SU-DHL-6 (cell line): ENCODE data around the gene GP2.

ENCODE experiments used
- H2AFZ ChIP-seq: fragments of 200-600 bp; sonication (generic); 2 replicates; pipeline ENCODE4 v1.6.1; 2014; ENCODE audit warnings: low read depth, mild to moderate bottlenecking, moderate library complexity, mixed read lengths, antibody characterized with exemption, low read length; ENCODE audit not compliant: severe bottlenecking
- H3F3A ChIP-seq: fragments of 200-600 bp; shearing (Covaris generic); 2 replicates; pipeline ENCODE4 v1.6.0; 2016; ENCODE audit warnings: antibody characterized with exemption, mild to moderate bottlenecking; ENCODE audit not compliant: insufficient read depth
- H3K27ac ChIP-seq: fragments of 200-600 bp; sonication (generic); 2 replicates; pipeline ENCODE4 v1.5.1; 2016; ENCODE audit warnings: low read depth, mild to moderate bottlenecking, low read length, moderate library complexity, mixed read lengths
- H3K27me3 ChIP-seq: fragments of 200-600 bp; sonication (generic), shearing (Covaris generic); 2 replicates; pipeline ENCODE4 v1.6.0; 2014; ENCODE audit warnings: mild to moderate bottlenecking, low read length
- H3K36me3 ChIP-seq: fragments of 200-600 bp; sonication (generic); 2 replicates; pipeline ENCODE4 v1.6.1; 2014; ENCODE audit warnings: mild to moderate bottlenecking, low read length, mixed read lengths
- H3K4me2 ChIP-seq: fragments of 300-600, 200-600 bp; shearing (Covaris generic), sonication (generic); 2 replicates; pipeline ENCODE4 v1.6.0; 2014; ENCODE audit warnings: low read length, low read depth, mild to moderate bottlenecking; ENCODE audit not compliant: poor library complexity, severe bottlenecking
- H3K4me3 ChIP-seq: fragments of 200-600 bp; sonication (generic); 2 replicates; pipeline ENCODE4 v1.5.1; 2014; ENCODE audit warnings: antibody characterized with exemption, low read length, mild to moderate bottlenecking, mixed read lengths; ENCODE audit not compliant: insufficient read depth, poor library complexity, severe bottlenecking
- H3K79me2 ChIP-seq: fragments of 200-600 bp; sonication (generic); 2 replicates; pipeline ENCODE4 v1.6.1; 2014; ENCODE audit warnings: mild to moderate bottlenecking, low read length, moderate library complexity; ENCODE audit not compliant: insufficient read depth
- H3K9ac ChIP-seq: fragments of 200-600 bp; sonication (generic); 2 replicates; pipeline ENCODE4 v1.7.0; 2014; ENCODE audit warnings: mild to moderate bottlenecking, low read length
- H3K9me2 ChIP-seq: fragments of 200-600 bp; sonication (generic); replicated peaks from 2 replicates; pipeline ENCODE4 v1.6.1; 2014; ENCODE audit warnings: low read length; ENCODE audit not compliant: insufficient read depth
- H3K9me3 ChIP-seq: fragments of 200-600 bp; sonication (generic); 2 replicates; pipeline ENCODE4 v1.6.1; 2014; ENCODE audit warnings: low read length, mixed read lengths; ENCODE audit not compliant: insufficient read depth
- H4K20me1 ChIP-seq: fragments of 200-600 bp; sonication (generic); 2 replicates; pipeline ENCODE4 v1.6.1; 2014; ENCODE audit warnings: low read depth, mild to moderate bottlenecking, antibody characterized with exemption, low read length, moderate library complexity, mixed read lengths
- CTCF ChIP-seq: fragments of 200-600 bp; sonication (generic); IDR thresholded peaks from one replicate; pipeline ENCODE4 v1.5.1; 2017; ENCODE audit warnings: antibody characterized with exemption, mild to moderate bottlenecking, low read length, moderate library complexity; ENCODE audit not compliant: insufficient read depth, poor library complexity, severe bottlenecking
- EZH2phosphoT487 ChIP-seq: fragments of 200-600 bp; sonication (generic), shearing (Covaris generic); conservative IDR thresholded peaks from 2 replicates; pipeline ENCODE4 v1.6.1; 2018; ENCODE audit warnings: mild to moderate bottlenecking, antibody characterized with exemption, low read length, moderate library complexity, mixed read lengths

The GP2 gene

GRCh38 chr16:20339744-20340143 lies 12.4 kb upstream of the GP2 start:
- no peaks in the 10 kb centered on the region for H3K79me2 ChIP-seq
- no peaks in the 10 kb centered on the region for H3K36me3 ChIP-seq
- TF ChIP-seq CTCF, result no peak
- TF ChIP-seq EZH2phosphoT487, result no peak
- H3F3A ChIP-seq, result no peaks in the 10 kb centered on the region
- H3K27me3 ChIP-seq, result no peaks in the 10 kb centered on the region
- no peak overlapping the region for H2AFZ ChIP-seq
- no peak overlapping the region for H3K4me2 ChIP-seq
- H3K9me3 ChIP-seq, result no peaks in the 10 kb centered on the region
- H3K27ac ChIP-seq, result no peak overlapping the region
- no peaks in the 10 kb centered on the region for H4K20me1 ChIP-seq
- no peak overlapping the region for H3K9ac ChIP-seq
- H3K4me3 ChIP-seq, result no peak overlapping the region
- H3K9me2 ChIP-seq, result no peaks in the 10 kb centered on the region

- H3K27me3 ChIP-seq, result no peaks in the 10 kb centered on the region
- H3K9me3 ChIP-seq, result no peaks in the 10 kb centered on the region
- no peak overlapping the region for H3K4me2 ChIP-seq
- no peaks in the 10 kb centered on the region for H4K20me1 ChIP-seq
- no peaks in the 10 kb centered on the region for H3K79me2 ChIP-seq
- H3F3A ChIP-seq, result no peaks in the 10 kb centered on the region
- no peaks in the 10 kb centered on the region for H3K36me3 ChIP-seq
- no peak overlapping the region for H3K9ac ChIP-seq
- no peaks in the 10 kb centered on the region for H3K9me2 ChIP-seq
- TF ChIP-seq CTCF (no peak), EZH2phosphoT487 (no peak)
- no peak overlapping the region for H3K4me3 ChIP-seq
- no peak overlapping the region for H2AFZ ChIP-seq
- no peak overlapping the region for H3K27ac ChIP-seq
Observed at GRCh38 chr16:20336955-20337354, 9.6 kb upstream of the GP2 start.

- Histone ChIP-seq H3K36me3 (no peaks in the 10 kb centered on the region), H3K79me2 (no peaks in the 10 kb centered on the region), H3K9me3 (no peaks in the 10 kb centered on the region), H4K20me1 (no peaks in the 10 kb centered on the region), H3K9ac (no peak overlapping the region), H3K4me2 (no peak overlapping the region), H2AFZ (no peak overlapping the region), H3K9me2 (no peaks in the 10 kb centered on the region), H3K27ac (no peak overlapping the region), H3K27me3 (no peaks in the 10 kb centered on the region), H3K4me3 (no peak overlapping the region), H3F3A (no peaks in the 10 kb centered on the region)
- TF ChIP-seq CTCF, result no peak
- no peak for TF ChIP-seq EZH2phosphoT487
Observed at GRCh38 chr16:20334396-20334795, 7.1 kb upstream of the GP2 start.

GRCh38 chr16:20333120-20333519 lies 5.8 kb upstream of the GP2 start:
- H3K4me3 ChIP-seq, result no peak overlapping the region
- H4K20me1 ChIP-seq, result no peaks in the 10 kb centered on the region
- no peak overlapping the region for H3K4me2 ChIP-seq
- no peaks in the 10 kb centered on the region for H3K79me2 ChIP-seq
- H3K27me3 ChIP-seq, result no peaks in the 10 kb centered on the region
- no peak overlapping the region for H3K9ac ChIP-seq
- no peak overlapping the region for H3K27ac ChIP-seq
- H3K9me3 ChIP-seq, result no peaks in the 10 kb centered on the region
- no peaks in the 10 kb centered on the region for H3F3A ChIP-seq
- no peaks in the 10 kb centered on the region for H3K9me2 ChIP-seq
- TF ChIP-seq EZH2phosphoT487 (no peak), CTCF (no peak)
- H3K36me3 ChIP-seq, result no peaks in the 10 kb centered on the region
- no peak overlapping the region for H2AFZ ChIP-seq
